GM18873 (cell line): Measurements from ENCODE around the gene RTCA.
"Not testable (repeated sequence)": the region's sequence is repeated elsewhere in the genome, so short reads cannot be mapped to it uniquely, and the experiment has no call there.

Experiments
- ATAC-seq: cut with Tn5 transposase; IDR thresholded peaks from one replicate; pipeline ENCODE4 v1.9.1; 2021; ENCODE audit warnings: mild to moderate bottlenecking, moderate library complexity, moderate number of reproducible peaks; ENCODE audit not compliant: unreplicated experiment, low FRiP score

The RTCA gene

GRCh38 chr1:100265931-100266740 is at the start of gene RTCA:
TSS of gene RTCA (plus strand) at chr1:100266216. CDS start at chr1:100266376, 160 bp downstream.
- peak; percentile 96 for ATAC-seq

GRCh38 chr1:100217834-100218233 is 48.2 kb upstream of the RTCA start:
- ATAC-seq = no peak

DNA sequence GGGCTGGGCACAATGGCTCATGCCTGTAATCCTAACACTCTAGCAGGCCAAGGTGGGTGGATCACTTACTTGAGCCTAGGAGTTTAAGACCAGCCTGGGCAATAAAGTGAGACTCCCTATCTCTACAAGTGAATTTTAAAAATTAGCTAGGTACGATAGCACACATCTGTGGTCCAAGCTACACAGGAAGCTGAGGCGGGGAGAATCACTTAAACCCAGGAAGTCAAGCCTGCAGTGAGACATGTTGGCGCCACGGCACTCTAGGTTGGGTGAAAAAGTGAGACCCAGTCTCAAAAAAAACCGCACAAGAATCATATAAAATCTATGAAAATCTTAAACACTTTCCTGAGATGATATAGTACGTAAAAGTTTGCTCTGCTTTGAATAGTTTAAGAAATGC is 46.6 kb upstream of the RTCA start:
- no peak for ATAC-seq

DNA sequence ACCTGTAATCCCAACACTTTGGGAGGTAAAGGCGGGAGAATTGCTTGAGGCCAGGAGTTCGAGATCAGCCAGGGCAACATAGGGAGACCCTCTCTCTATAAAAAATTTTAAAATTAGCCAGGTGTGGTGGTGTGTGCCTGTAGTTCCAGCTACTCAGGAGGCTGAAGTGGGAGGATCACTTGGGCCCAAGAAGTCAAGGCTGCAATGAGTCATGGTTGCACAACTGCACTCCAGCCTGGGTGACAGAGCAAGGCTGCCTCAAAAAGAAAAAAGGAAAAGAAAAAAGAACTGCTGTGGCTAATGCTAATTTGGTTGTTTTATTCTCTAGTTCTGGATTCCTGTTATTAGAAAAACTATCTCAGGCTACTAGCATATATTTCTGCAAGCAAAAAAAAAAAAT is 46.1 kb upstream of the RTCA start:
- ATAC-seq = no peak

DNA sequence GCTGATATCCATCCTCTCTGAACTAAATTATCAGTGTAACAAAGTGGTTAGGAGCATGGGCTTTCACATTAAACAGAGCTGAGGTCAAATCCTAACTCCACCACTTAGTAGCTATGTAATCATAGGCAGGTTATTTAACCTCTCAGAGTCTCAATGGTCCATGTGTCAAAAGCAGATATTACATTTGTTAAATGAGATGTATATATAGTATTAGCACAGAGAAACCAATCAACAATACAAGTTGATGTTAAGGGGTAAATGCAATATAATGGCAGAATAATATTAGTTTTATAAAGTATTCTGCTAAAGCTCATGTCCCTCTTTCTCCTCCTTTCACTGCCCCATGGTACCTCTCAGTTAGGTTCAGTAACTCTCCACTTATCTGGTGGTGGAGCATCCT is 43.6 kb upstream of the RTCA start:
- no peak for ATAC-seq

GRCh38 chr1:100229681-100230443 is 36.2 kb upstream of the RTCA start:
- no peak for ATAC-seq

DNA sequence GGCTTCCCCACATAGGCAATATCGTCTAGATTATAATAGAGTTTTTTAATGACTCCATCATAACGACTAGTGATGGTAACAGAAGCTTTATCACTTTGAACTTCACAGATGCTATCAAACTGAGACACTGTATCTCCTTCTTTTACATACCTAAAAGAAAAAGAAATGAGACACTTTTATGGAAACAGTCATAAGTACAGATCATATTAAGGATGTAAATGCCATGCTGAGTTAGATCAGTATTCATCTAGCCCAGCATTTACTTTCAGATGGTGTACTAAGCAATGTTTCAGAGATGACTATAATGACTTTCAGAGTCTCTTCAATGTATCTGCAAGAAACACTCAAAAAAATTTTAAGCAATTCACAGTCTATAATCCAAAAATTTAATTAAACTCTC is 35.3 kb upstream of the RTCA start:
- ATAC-seq = no peak

DNA sequence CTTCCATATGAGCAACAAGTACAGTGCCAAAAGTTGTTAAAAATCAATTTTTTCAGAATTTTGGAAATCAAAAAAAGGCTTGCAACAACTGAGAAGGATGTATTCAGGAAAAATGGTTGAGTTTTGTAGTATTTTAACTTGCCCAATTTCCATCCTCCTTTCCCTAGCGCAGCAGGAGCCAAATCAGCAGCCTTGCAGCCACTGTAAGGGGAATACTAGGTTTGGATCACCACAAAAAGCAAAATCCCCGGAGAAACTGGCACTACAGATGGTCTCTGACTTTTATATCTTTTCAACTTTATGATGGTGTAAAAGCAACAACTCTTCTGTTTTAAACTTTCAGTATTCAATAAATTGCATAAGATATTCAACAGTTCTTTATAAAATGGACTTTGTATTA is 34.3 kb upstream of the RTCA start:
- no peak for ATAC-seq

GRCh38 chr1:100232156-100232555 is 33.9 kb upstream of the RTCA start:
- ATAC-seq = no peak

DNA sequence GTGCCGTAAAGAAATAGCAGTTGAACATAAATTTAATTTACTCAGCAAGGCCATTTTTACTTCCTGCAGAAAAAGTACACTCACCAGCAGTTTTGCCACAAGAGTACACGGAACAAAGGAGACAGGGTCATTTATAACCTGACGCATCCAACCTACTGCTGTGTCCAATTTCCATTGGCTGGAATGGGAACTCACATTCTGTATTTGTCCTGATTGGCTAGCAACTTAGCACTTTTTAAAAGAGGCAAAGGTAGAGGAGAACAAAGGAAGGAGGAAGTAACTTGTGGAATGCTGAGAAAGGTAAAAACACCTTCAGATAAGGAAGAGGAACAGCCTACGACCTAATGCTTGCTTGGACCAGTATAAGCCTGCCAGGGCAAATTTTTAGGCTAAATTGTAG is 32.5 kb upstream of the RTCA start:
- not testable (repeated sequence) for ATAC-seq

- no peak for ATAC-seq
Measured at GRCh38 chr1:100234432-100234831, 31.6 kb upstream of the RTCA start.

DNA sequence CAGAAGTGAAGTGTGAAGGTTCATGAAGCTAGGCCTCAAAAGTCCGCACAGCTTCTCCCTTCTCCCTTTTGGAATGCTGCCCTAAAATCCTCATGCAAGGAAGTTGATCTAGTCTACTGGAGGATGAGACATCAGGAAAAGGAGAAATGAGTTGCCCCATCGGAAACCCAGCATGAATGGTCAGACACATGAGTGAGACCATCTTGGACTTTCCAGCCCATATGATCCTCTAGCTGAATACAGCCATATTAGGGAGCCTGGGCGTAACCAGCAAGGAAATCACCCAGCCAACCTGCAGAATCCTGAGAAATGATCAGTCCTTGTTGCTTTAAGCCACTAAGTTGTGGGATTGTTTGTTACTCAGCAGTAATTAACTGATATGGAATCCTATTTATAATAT is 28.9 kb upstream of the RTCA start:
- ATAC-seq = no peak

DNA sequence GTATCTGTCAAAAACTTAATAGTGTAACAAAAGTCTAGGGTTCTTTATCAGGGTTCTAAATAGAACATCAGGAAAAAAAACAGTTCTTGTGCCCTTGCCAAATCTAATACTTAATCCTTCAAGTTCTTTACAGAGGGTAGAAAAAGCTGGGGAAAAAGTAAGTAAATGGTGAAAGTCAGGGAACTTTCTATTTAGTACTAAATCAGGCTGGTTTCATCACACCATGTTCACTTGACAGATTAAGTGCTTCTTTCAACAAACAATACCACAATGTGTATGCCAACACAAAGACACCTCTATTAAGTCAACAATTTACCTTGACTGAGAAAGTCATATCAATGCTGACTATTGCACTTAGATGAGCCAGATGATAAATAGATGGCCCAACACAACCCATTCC is 26.1 kb upstream of the RTCA start:
- ATAC-seq = no peak

- no peak for ATAC-seq
Measured at GRCh38 chr1:100240631-100241030, 25.4 kb upstream of the RTCA start.

DNA sequence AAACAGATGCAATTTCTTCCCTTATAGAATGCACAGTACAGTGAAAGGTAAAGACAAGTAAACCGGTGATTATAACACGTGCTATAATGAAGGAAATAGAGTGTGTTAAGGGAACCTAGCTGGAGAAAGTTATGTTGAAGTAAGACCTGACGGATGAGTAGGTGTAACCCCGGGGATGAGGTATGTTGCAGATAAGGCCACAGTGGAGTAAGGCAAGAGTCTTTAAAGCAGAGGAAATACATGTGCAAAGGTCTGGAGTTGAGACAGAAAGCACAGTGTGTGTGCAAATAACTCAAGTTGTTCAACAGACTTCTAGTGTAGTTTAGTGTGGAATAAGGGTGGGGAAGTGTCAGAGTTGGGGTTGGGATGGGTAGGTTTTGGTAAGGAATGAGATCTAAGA is 19.3 kb upstream of the RTCA start:
- no peak for ATAC-seq

GRCh38 chr1:100249155-100249536 is 16.9 kb upstream of the RTCA start:
- no peak for ATAC-seq

- peak; percentile 100 for ATAC-seq
Measured at GRCh38 chr1:100249537-100250257, 16.3 kb upstream of the RTCA start, which contains the start of gene DBT. TSS of gene DBT (minus strand) at chr1:100249834. CDS start at chr1:100249820, 14 bp downstream.

GRCh38 chr1:100250264-100250663 is 15.8 kb upstream of the RTCA start:
- ATAC-seq = no peak

DNA sequence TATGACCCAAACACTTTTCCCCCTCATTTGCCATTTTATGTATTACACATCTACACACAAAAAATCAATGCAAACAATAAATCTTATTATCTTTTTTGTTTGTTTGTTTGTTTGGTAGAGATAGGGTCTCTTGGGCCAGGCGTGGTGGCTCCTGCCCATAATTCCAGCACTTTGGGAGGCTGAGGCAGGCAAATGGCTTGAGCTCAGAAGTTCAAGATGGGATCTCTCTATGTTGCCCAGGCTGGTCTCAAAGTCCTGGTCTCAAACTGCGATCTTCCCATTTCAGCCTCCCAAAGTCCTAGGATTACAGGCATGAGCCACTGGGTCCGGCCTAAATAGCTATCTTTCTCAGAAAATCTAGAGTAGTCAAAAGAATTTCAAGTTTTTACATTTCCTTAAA is 15.2 kb upstream of the RTCA start:
- ATAC-seq = no peak

- ATAC-seq = no peak
Measured at GRCh38 chr1:100252901-100253300, 13.1 kb upstream of the RTCA start.

DNA sequence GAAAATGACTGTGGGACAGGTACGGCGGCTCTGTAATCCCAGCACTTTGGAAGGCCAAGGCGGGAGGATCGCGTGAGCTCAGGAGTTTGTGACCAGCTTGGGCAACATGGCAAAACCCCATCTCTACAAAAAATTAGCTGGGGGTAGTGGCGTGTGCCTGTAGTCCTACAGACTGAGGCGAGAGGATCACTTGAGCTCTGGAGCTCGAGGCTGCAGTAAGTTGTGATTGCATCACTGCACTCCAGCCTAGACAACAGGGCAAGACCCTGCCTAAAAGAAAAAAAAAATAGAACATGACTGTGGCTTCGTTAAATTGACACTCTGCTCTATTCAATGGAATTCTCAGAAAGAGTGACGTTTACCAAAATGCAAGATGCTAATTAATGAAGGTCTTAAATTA is 12.5 kb upstream of the RTCA start:
- ATAC-seq = no peak
